Nephron (organoid): ENCODE results near the gene STX18.
"Not testable (repeated sequence)": the region's sequence is repeated elsewhere in the genome, so short reads cannot be mapped to it uniquely, and the experiment has no call there.

Source experiments
- H3K27ac Mint-ChIP-seq, 3 experiments: 2 replicates each; pipeline ENCODE4 v1.8.0; 2020; ENCODE audit warnings: mixed read lengths in 3 of 3, mild to moderate bottlenecking in 2 of 3, moderate library complexity in 1 of 3
- H3K27me3 Mint-ChIP-seq: 2 replicates; pipeline ENCODE4 v1.8.0; 2021; ENCODE audit warnings: low read depth, mild to moderate bottlenecking, moderate library complexity, mixed read lengths
- H3K36me3 Mint-ChIP-seq: 2 replicates; pipeline ENCODE4 v1.8.0; 2020; ENCODE audit warnings: low read depth, mixed read lengths
- H3K4me1 Mint-ChIP-seq: 2 replicates; pipeline ENCODE4 v1.8.0; 2020; ENCODE audit warnings: mixed read lengths
- H3K4me3 Mint-ChIP-seq, 3 experiments: 2 replicates each; pipeline ENCODE4 v1.8.0; 2020; ENCODE audit warnings: mild to moderate bottlenecking in 3 of 3, mixed read lengths in 3 of 3, moderate library complexity in 2 of 3
- H3K9me3 Mint-ChIP-seq: 2 replicates; pipeline ENCODE4 v1.8.0; 2020; ENCODE audit warnings: mixed read lengths
- CTCF ChIP-seq, 3 experiments: fragments of 200-600 bp; sonication (generic); IDR thresholded peaks; one replicate each; pipeline ENCODE4 v1.5.0; 2021; ENCODE audit warnings: antibody characterized with exemption in 3 of 3; ENCODE audit not compliant: unreplicated experiment in 3 of 3

STX18 gene

GRCh38 chr4:4471195-4471594, 70.7 kb downstream of the STX18 start:
- no peak for TF ChIP-seq CTCF (IDR thresholded peaks at IDR 0.05; ENCODE audit: unreplicated experiment in 3 of 3)
- Mint-ChIP-seq H3K36me3 (peaks cover 47% of the 10 kb centered on the region), H3K4me3 (no peak overlapping the region), H3K9me3 (peaks cover 3% of the 10 kb centered on the region), H3K27ac (no peak overlapping the region), H3K4me1 (no peaks in the 10 kb centered on the region), H3K27me3 (no peaks in the 10 kb centered on the region)

DNA sequence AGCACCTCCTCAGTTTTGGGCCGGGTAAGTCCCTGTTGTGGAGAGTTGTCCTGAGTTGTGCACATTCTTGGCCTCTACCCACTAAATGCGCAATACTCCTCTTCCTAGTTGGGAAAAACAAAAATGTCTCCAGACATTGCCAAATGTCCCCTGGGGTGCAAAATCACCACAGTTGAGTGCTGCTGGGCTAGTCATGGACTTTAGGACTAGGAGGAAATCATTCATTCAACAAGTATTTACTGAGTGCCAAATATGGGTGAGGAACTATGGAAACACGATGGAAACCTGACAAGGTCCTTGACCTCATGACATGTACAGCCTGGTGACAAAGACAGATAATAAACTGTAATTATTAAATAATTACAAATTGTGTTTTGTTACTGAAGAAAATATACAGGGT, 71.6 kb downstream of the STX18 start:
- Mint-ChIP-seq H3K4me1 (no peaks in the 10 kb centered on the region), H3K9me3 (peaks cover 8% of the 10 kb centered on the region), H3K27ac (no peak overlapping the region), H3K36me3 (peaks cover 57% of the 10 kb centered on the region), H3K27me3 (no peaks in the 10 kb centered on the region), H3K4me3 (no peak overlapping the region)
- TF ChIP-seq CTCF (IDR thresholded peaks at IDR 0.05; ENCODE audit: unreplicated experiment in 3 of 3), result no peak

DNA sequence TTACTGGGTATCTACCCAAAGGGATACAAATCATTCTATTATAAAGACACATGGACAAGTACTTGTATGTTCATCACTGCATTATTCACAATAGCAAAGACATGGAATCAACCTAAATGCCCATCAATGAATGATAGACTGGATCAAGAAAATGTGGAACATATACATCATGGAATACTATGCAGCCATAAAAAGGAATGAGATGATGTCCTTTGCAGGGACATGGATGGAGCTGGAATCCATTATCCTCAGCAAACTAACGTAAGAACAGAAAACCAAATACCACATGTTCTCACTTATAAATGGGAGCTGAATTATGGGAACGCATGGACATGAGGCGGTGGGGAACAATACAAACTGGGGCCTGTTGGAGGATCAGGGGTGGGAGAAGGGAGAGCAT, 76.6 kb downstream of the STX18 start:
- not testable (repeated sequence) for H3K27me3 Mint-ChIP-seq, H3K4me1 Mint-ChIP-seq, H3K4me3 Mint-ChIP-seq, H3K27ac Mint-ChIP-seq
- Mint-ChIP-seq H3K36me3 (peaks cover 55% of the 10 kb centered on the region), H3K9me3 (peaks cover 13% of the 10 kb centered on the region)

DNA sequence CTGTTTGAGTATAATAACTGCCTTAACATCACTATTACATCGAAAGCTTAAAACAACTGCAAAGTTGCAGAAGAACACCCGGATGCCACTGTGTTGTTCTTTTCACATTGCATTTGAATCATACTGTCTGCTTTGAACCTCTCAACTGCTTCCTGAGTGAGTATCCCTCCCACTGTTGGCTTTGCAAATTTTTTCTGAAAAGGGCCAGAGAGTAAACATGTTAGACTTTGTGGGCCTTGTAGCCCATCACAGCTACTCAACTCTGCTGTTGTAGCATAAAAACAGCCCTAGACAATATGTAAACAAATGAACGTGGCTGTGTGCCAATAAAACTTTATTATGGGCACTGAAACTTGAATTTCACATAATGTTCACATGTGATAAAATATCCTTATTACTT, 78.9 kb downstream of the STX18 start:
- Mint-ChIP-seq H3K27ac (no peak overlapping the region), H3K4me3 (no peak overlapping the region), H3K9me3 (peaks cover 13% of the 10 kb centered on the region), H3K36me3 (peaks cover 50% of the 10 kb centered on the region), H3K4me1 (no peaks in the 10 kb centered on the region), H3K27me3 (no peaks in the 10 kb centered on the region)
- TF ChIP-seq CTCF (IDR thresholded peaks at IDR 0.05; ENCODE audit: unreplicated experiment in 3 of 3), result no peak

DNA sequence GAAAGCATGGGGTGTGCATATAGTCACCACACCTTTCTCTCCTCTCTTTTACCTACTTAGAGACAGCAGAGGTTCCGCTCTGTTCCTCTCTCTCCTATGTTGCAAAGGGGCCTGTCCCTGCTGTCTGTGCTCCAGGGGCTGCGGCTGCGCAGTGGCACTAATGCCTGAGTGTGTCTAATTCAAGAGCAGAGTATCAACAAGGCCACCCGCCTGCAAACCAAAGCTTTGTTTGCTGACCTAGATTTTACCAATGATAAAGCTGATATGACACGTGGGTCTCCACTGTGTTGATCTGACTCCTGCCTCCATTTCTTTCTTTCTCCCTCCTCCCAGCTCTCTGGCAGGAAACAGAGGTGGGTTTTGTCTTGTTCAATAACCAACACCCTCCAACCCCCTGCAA, 80.0 kb downstream of the STX18 start:
- Mint-ChIP-seq H3K9me3 (peaks cover 13% of the 10 kb centered on the region), H3K27ac (no peak overlapping the region), H3K36me3 (peaks cover 47% of the 10 kb centered on the region), H3K4me3 (no peak overlapping the region), H3K4me1 (no peaks in the 10 kb centered on the region), H3K27me3 (no peaks in the 10 kb centered on the region)
- no peak for TF ChIP-seq CTCF (IDR thresholded peaks at IDR 0.05; ENCODE audit: unreplicated experiment in 3 of 3)

DNA sequence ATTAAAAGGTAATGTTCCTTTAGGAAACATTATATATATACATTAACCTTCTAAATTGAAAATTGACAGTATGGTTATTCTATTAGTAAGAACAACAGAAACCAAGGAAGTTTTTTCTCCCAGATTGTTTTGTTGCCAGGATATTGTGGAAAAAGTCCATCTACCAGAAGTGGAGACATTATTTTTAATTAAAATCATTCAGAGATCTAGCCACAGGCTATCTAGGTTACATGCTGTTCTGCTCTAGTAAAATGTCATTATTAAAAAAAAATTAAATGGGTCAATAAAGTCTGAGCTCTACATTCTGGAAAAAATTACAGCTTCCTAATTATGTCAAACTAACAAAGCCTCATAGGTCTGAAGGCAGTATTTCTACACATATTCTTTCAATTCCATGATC, 80.7 kb downstream of the STX18 start:
- Mint-ChIP-seq H3K4me3 (no peak overlapping the region), H3K4me1 (no peaks in the 10 kb centered on the region), H3K36me3 (peaks cover 47% of the 10 kb centered on the region), H3K27ac (no peak overlapping the region), H3K9me3 (peaks cover 9% of the 10 kb centered on the region), H3K27me3 (no peaks in the 10 kb centered on the region)
- TF ChIP-seq CTCF (IDR thresholded peaks at IDR 0.05; ENCODE audit: unreplicated experiment in 3 of 3), result no peak
